Skeletal muscle satellite cell (primary cell): ENCODE results near the gene L3HYPDH. TPM values are rescaled to one million over a fixed set of nuclear protein-coding genes. Genes with fewer than 3 reads are reported as not detected.
A peak's percentile ranks its signal among the peaks of the same experiment; 100 is the strongest.

ENCODE experiments used
- H3K27me3 ChIP-seq: 2 replicates; pipeline ENCODE4 v1.7.0; 2013; ENCODE audit warnings: low read length; ENCODE audit not compliant: control insufficient read depth, insufficient read depth
- H3K36me3 ChIP-seq: 2 replicates; pipeline ENCODE4 v1.7.0; 2013; ENCODE audit warnings: mild to moderate bottlenecking, control low read depth, low read length; ENCODE audit not compliant: insufficient read depth
- H3K4me1 ChIP-seq: 2 replicates; pipeline ENCODE4 v1.7.0; 2013; ENCODE audit warnings: low read length; ENCODE audit not compliant: control insufficient read depth, insufficient read depth
- H3K4me2 ChIP-seq: 2 replicates; pipeline ENCODE4 v1.7.0; 2013; ENCODE audit warnings: mild to moderate bottlenecking, low read length
- H3K4me3 ChIP-seq: 2 replicates; pipeline ENCODE4 v1.7.0; 2013; ENCODE audit warnings: low read length
- H3K9ac ChIP-seq: 2 replicates; pipeline ENCODE4 v1.7.0; 2013; ENCODE audit warnings: mild to moderate bottlenecking, low read depth, low read length, moderate library complexity
- H3K9me3 ChIP-seq: replicated peaks from 2 replicates; pipeline ENCODE4 v1.7.0; 2013; ENCODE audit warnings: mild to moderate bottlenecking, control low read depth, low read length
- total RNA-seq: library from RNA; depleted of rRNA; stranded (reverse); fragments of >200 nt; gene quantifications from 2 replicates; pipeline ENCODE4 v1.2.3, GENCODE V29; 2012; rRNA removed

L3HYPDH gene
- 51.7 and 57.2 TPM in 2 replicates for total RNA-seq

DNA sequence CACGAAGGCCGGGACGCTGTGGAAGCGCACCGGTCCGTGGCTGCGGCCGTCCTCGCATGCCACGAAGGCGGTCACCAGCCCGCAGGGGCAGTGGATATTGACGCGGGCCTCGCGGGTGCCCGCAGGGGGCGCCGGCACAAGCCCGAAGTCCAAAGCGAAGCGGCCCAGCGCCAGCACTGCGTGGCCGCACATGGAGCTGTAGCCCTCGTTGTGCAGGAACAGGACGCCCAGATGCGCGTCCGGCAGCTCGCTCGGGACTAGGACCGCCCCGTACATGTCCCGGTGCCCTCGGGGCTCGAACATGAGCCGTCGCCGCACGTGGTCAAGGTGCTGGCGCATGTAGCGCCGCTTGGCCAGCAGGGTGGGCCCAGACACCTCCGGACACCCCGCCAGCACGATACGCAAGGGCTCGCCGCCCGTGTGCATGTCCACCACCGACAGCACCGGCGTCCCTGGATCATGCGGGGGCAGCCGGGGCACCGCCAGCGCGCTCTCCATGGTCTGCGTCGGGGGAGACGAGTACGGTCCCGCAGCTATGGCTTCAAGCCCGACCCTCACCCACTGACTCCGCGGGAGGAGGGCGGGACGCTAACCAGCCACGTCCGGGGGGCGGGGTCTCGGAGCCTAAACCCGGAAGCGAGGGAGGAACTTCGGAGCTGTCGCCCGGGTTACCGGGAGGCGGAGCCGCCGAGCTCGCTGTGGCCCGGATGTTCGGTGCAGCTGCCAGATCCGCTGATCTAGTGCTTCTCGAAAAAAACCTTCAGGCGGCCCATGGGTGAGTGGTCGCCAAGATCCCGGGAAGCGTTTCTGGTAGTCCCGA is at the start of gene L3HYPDH, which contains the start of gene JKAMP:
Gene L3HYPDH, minus strand, starts transcription at position 590 of the 820 bp plus-strand sequence. Its CDS starts 92 bp downstream, at position 498.
Gene JKAMP, plus strand, starts transcription at position 699 of the 820 bp plus-strand sequence. Its CDS starts 73 bp downstream, at position 772.
- peak within 1 kb of the TSS; percentile 86 for H3K4me2 ChIP-seq
- H3K9me3 ChIP-seq, result no peaks in the 10 kb centered on the region
- H3K4me1 ChIP-seq, result peaks cover 37% of the 10 kb centered on the region
- peaks cover 21% of the 10 kb centered on the region for H3K36me3 ChIP-seq
- H3K27me3 ChIP-seq, result no peaks in the 10 kb centered on the region
- peak within 1 kb of the TSS; percentile 88 for H3K4me3 ChIP-seq
- peak within 1 kb of the TSS; percentile 97 for H3K9ac ChIP-seq

GRCh38 chr14:59532419-59532818 is 48.2 kb upstream of the L3HYPDH start:
- H3K4me3 ChIP-seq, result no peak overlapping the region
- H3K9ac ChIP-seq, result no peak overlapping the region
- H3K36me3 ChIP-seq, result no peaks in the 10 kb centered on the region
- no peaks in the 10 kb centered on the region for H3K9me3 ChIP-seq
- no peak overlapping the region for H3K4me2 ChIP-seq
- peaks cover 6% of the 10 kb centered on the region for H3K4me1 ChIP-seq
- H3K27me3 ChIP-seq, result no peaks in the 10 kb centered on the region

DNA sequence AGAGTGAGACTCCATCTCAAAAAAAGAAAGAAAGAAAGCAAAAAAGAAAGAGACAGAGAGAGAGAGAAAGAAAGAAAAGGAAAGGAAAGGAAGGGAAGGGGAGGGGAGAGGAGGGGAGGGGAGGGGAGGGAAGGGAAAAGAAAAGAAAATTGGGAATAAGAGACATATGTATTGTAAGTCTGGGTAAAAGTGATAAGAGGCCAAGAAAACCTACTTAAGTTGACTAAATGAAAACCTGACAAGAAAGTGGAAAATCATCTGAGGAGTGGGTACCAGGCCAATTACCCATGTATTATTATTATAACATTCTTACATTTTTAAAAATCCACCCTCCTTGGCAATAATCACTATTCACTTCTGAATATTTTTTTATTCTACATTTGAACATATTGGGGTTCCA is 46.1 kb upstream of the L3HYPDH start:
- Histone ChIP-seq H3K36me3 (no peaks in the 10 kb centered on the region), H3K27me3 (no peaks in the 10 kb centered on the region), H3K9me3 (no peaks in the 10 kb centered on the region), H3K9ac (no peak overlapping the region), H3K4me3 (no peak overlapping the region), H3K4me2 (no peak overlapping the region), H3K4me1 (peaks cover 6% of the 10 kb centered on the region)

GRCh38 chr14:59529189-59529588 is 45.0 kb upstream of the L3HYPDH start:
- Histone ChIP-seq H3K9me3 (no peaks in the 10 kb centered on the region), H3K4me2 (no peak overlapping the region), H3K27me3 (peaks cover 7% of the 10 kb centered on the region), H3K36me3 (no peaks in the 10 kb centered on the region), H3K9ac (no peak overlapping the region), H3K4me3 (no peak overlapping the region), H3K4me1 (no peaks in the 10 kb centered on the region)

DNA sequence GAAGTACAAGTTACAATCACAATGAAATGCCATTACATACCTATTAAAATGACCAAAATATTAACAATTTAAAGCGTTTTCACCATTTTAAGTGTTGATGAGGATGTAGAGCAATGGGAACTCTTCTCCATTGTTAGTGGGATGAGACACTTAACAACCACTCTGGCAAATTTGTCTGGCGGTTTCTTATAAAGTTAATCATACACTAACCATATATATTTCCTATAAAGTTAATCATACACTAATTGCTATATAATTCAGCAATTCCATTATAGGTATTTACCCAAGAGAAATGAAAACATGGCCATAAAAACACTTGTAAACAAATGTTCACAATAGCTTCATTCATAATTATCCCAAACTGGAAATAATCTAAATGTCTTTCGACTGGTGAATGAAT is 36.0 kb upstream of the L3HYPDH start:
- H3K4me1 ChIP-seq, result no peaks in the 10 kb centered on the region
- H3K4me3 ChIP-seq, result no peak overlapping the region
- H3K36me3 ChIP-seq, result no peaks in the 10 kb centered on the region
- peaks cover 10% of the 10 kb centered on the region for H3K27me3 ChIP-seq
- H3K4me2 ChIP-seq, result no peak overlapping the region
- H3K9me3 ChIP-seq, result no peaks in the 10 kb centered on the region
- H3K9ac ChIP-seq, result no peak overlapping the region

DNA sequence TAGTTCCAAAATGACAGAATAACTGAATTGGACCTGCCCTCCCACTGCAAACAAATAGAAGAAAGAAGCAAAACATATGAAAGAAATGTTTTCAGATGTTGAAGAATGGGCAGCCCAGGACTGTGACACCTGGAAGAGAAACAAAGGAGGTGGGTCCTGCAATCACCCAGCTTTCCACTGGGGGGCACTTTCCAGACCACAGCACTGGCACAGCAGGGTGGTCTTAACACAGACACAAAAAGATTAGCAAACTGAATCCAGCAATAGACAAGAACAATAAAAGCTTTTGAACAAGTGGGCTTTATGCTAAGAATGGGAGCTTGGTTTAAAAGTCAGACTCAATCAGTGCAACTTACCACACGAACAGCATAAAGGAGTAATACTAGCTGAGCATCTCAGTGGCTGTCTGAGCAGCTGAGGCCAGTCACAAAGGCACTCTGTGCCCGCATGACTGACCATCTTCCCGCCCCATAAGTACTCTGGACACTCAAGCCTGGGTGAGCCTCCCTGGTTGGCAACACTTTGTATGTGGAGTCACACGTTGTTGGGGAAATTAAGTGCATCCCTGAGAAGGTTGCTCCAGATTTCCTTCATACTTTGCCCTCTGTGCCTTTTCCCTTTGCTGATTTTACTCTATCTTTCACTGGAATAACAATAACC is 27.8 kb upstream of the L3HYPDH start:
- no peaks in the 10 kb centered on the region for H3K36me3 ChIP-seq
- H3K27me3 ChIP-seq, result no peaks in the 10 kb centered on the region
- H3K9ac ChIP-seq, result no peak overlapping the region
- H3K4me3 ChIP-seq, result no peak overlapping the region
- no peak overlapping the region for H3K4me2 ChIP-seq
- H3K4me1 ChIP-seq, result no peaks in the 10 kb centered on the region
- H3K9me3 ChIP-seq, result no peaks in the 10 kb centered on the region

DNA sequence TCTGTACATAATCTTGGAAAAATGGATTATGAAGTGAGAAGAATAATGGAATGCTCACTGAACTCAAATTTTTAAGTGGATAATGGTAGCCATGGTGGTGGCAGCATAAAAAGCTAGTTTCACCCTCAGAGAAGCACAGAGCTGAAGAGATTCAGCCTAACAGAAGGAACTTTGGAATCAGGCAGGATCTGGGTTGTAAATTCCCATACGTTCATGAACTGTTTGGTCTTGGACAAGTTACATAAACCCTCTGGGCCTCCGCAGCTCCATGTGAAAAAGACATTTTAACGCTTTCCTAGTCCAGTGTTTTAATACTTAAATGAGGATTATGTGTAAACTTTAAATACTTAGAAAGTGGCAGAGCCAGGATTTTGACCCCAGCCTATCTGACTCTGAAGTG is 26.8 kb upstream of the L3HYPDH start:
- no peak overlapping the region for H3K4me2 ChIP-seq
- H3K9me3 ChIP-seq, result no peaks in the 10 kb centered on the region
- no peaks in the 10 kb centered on the region for H3K4me1 ChIP-seq
- no peaks in the 10 kb centered on the region for H3K36me3 ChIP-seq
- no peak overlapping the region for H3K4me3 ChIP-seq
- H3K27me3 ChIP-seq, result no peaks in the 10 kb centered on the region
- H3K9ac ChIP-seq, result no peak overlapping the region

GRCh38 chr14:59510001-59510400 is 25.8 kb upstream of the L3HYPDH start:
- H3K4me2 ChIP-seq, result no peak overlapping the region
- H3K9me3 ChIP-seq, result no peaks in the 10 kb centered on the region
- H3K4me1 ChIP-seq, result no peaks in the 10 kb centered on the region
- no peak overlapping the region for H3K4me3 ChIP-seq
- no peaks in the 10 kb centered on the region for H3K27me3 ChIP-seq
- no peaks in the 10 kb centered on the region for H3K36me3 ChIP-seq
- H3K9ac ChIP-seq, result no peak overlapping the region

- Histone ChIP-seq H3K4me2 (no peak overlapping the region), H3K27me3 (no peaks in the 10 kb centered on the region), H3K36me3 (peaks cover 2% of the 10 kb centered on the region), H3K4me1 (no peaks in the 10 kb centered on the region), H3K9ac (no peak overlapping the region), H3K9me3 (no peaks in the 10 kb centered on the region), H3K4me3 (no peak overlapping the region)
These were observed 24.9 kb upstream of the L3HYPDH start for GRCh38 chr14:59509101-59509500.

DNA sequence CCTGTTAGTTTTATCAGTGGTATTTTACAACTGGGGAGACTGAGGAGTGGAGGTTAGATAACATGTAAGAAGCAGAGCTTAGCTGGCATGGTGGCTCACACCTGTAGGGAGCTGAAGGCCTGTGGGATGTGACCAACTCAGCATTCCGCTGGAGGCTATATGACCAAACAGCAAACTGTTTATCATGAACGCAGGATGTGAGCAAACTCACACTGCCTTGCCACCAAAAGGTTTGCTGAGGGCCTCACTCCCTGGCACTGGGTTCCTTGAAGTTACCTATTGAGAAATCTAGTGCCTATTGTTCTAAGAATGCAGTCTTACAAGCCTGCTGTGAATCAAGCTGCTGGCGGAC is 23.5 kb upstream of the L3HYPDH start:
- H3K4me2 ChIP-seq, result no peak overlapping the region
- H3K4me1 ChIP-seq, result no peaks in the 10 kb centered on the region
- no peak overlapping the region for H3K4me3 ChIP-seq
- H3K27me3 ChIP-seq, result no peaks in the 10 kb centered on the region
- H3K9ac ChIP-seq, result no peak overlapping the region
- H3K9me3 ChIP-seq, result no peaks in the 10 kb centered on the region
- H3K36me3 ChIP-seq, result peaks cover 11% of the 10 kb centered on the region

GRCh38 chr14:59507063-59507751 is 23.0 kb upstream of the L3HYPDH start:
- H3K27me3 ChIP-seq, result no peaks in the 10 kb centered on the region
- H3K4me1 ChIP-seq, result no peaks in the 10 kb centered on the region
- no peak overlapping the region for H3K4me2 ChIP-seq
- H3K9ac ChIP-seq, result no peak overlapping the region
- H3K9me3 ChIP-seq, result no peaks in the 10 kb centered on the region
- no peak overlapping the region for H3K4me3 ChIP-seq
- peaks cover 13% of the 10 kb centered on the region for H3K36me3 ChIP-seq
